Caco-2 (cell line): ENCODE measurements around the gene NCF2. TPM values are rescaled to one million over a fixed set of nuclear protein-coding genes. Genes with fewer than 3 reads are reported as not detected.
"Not testable (repeated sequence)": the region's sequence is repeated elsewhere in the genome, so short reads cannot be mapped to it uniquely, and the experiment has no call there.

ENCODE experiments used
- BruUV-seq: library from RNA; stranded (reverse); fragments of 400-500 nt; replicated peaks from 2 replicates; lab custom pipeline; 2021; lab: Mats Ljungman, UMichigan
- CTCF ChIA-PET: fragments of 300-600 bp; sonication (Branson Sonifier 250); formaldehyde crosslinking; loops from one replicate; lab custom pipeline; 2022; ENCODE audit warnings: antibody characterized with exemption; lab: Charles Lee
- POLR2A ChIA-PET: fragments of 300-600 bp; sonication (Branson Sonifier 250); formaldehyde crosslinking; loops from one replicate; lab custom pipeline; 2022; ENCODE audit warnings: antibody characterized with exemption; lab: Charles Lee
- DNase-seq, 2 experiments: peaks; one replicate each; pipeline versions ENCODE4 v3.0.0 to v3.0.0-alpha.2; 2020 to 2022
- H3K27me3 ChIP-seq: replicated peaks from 2 replicates; pipeline ENCODE4 v1.6.0; 2011; ENCODE audit warnings: low read length; ENCODE audit not compliant: control insufficient read depth, insufficient read depth
- H3K36me3 ChIP-seq: 2 replicates; pipeline ENCODE4 v1.5.1; 2011; ENCODE audit warnings: low read length; ENCODE audit not compliant: control insufficient read depth, insufficient read depth
- H3K4me1 ChIP-seq: fragments of 250-450 bp; sonication (Bioruptor Pico); 2 replicates; pipeline ENCODE4 v1.5.1; 2020; ENCODE audit warnings: mild to moderate bottlenecking
- H3K4me3 ChIP-seq: 2 replicates; pipeline ENCODE4 v1.5.1; 2011; ENCODE audit warnings: low read depth, mild to moderate bottlenecking, control low read depth, low read length
- H3K9me3 ChIP-seq: fragments of 250-450 bp; sonication (Bioruptor Pico); 2 replicates; pipeline ENCODE4 v1.5.1; 2020; ENCODE audit warnings: mild to moderate bottlenecking, moderate library complexity
- H3K27ac Mint-ChIP-seq: one replicate; pipeline ENCODE4 v1.8.0; 2022; ENCODE audit warnings: mixed read lengths; ENCODE audit not compliant: unreplicated experiment
- H3K27me3 Mint-ChIP-seq: one replicate; pipeline ENCODE4 v1.8.0; 2022; ENCODE audit warnings: mixed read lengths; ENCODE audit not compliant: insufficient read depth, unreplicated experiment
- H3K36me3 Mint-ChIP-seq: one replicate; pipeline ENCODE4 v1.8.0; 2022; ENCODE audit warnings: mild to moderate bottlenecking, mixed read lengths; ENCODE audit not compliant: insufficient read depth, unreplicated experiment
- H3K4me1 Mint-ChIP-seq: one replicate; pipeline ENCODE4 v1.8.0; 2022; ENCODE audit warnings: low read depth, mixed read lengths; ENCODE audit not compliant: unreplicated experiment
- H3K4me3 Mint-ChIP-seq: one replicate; pipeline ENCODE4 v1.8.0; 2022; ENCODE audit warnings: mild to moderate bottlenecking, moderate library complexity, mixed read lengths; ENCODE audit not compliant: unreplicated experiment
- H3K9me3 Mint-ChIP-seq: one replicate; pipeline ENCODE4 v1.8.0; 2022; ENCODE audit warnings: mixed read lengths; ENCODE audit not compliant: unreplicated experiment
- CTCF ChIP-seq, 2 experiments: fragments of 200-600 bp in 1 of 2; IDR thresholded peaks; 1 replicate in 1 of 2; 2 replicates in 1 of 2; pipeline versions ENCODE4 v1.5.1 to v1.8.0; 2011 to 2022; ENCODE audit warnings: antibody characterized with exemption in 1 of 2, control low read depth in 1 of 2, inconsistent platforms in 1 of 2, low read depth in 1 of 2, low read length in 1 of 2, mild to moderate bottlenecking in 1 of 2, moderate library complexity in 1 of 2; ENCODE audit not compliant: insufficient read depth in 1 of 2, severe bottlenecking in 1 of 2, unreplicated experiment in 1 of 2
- intact Hi-C: fragments of 100-400 bp; cut with micrococcal nuclease; formaldehyde crosslinking; loops from one replicate; pipeline ENCODE4 v1.10.0; 2022; ENCODE audit not compliant: unreplicated experiment
- total RNA-seq: library from RNA; stranded (reverse); gene quantifications from 2 replicates; pipeline ENCODE4 v1.2.3, GENCODE V29; 2022

Gene NCF2
- total RNA-seq, 1 experiment from 2014 or later: not detected

DNA sequence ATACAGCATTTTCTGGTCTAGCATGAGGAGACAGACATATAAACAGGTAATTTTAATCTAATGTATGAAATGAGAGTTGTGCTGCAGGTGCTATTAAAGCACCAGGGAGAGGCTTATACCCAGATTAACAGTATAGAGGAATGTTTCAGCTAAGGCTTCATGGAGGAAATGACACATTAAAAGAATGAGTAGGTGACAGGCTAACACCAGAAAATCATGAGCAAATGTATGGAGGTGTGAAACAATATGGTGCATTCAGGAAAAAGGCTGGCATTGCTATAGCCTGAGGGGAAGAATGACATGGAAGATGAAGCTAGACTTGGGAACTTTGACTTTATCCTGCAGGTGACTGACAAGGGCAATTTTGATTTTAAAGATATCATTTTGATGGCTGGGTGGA lies 38.3 kb upstream of the NCF2 start:
- H3K27me3 ChIP-seq: no peaks in the 10 kb centered on the region
- H3K27ac Mint-ChIP-seq: no peak overlapping the region
- no peak for TF ChIP-seq CTCF (IDR thresholded peaks at IDR 0.05; ENCODE audit: insufficient read depth in 1 of 2, low read depth in 1 of 2, low read length in 1 of 2, severe bottlenecking in 1 of 2, unreplicated experiment in 1 of 2)
- no peak overlapping the region for H3K4me3 Mint-ChIP-seq
- DNase-seq: no peak
- H3K9me3 Mint-ChIP-seq: no peaks in the 10 kb centered on the region
- peaks cover 10% of the 10 kb centered on the region for H3K4me1 ChIP-seq
- peaks cover 12% of the 10 kb centered on the region for H3K4me1 Mint-ChIP-seq
- no TSS peak for BruUV-seq
- CTCF ChIA-PET: interaction anchor here (0.6 kb wide), 1 partner anchor 537 kb away, joined by 3 read pairs; no protein-coding TSS in a partner anchor
- intact Hi-C loops: no loop called here
- POLR2A ChIA-PET: no interaction called here
- H3K9me3 ChIP-seq: no peaks in the 10 kb centered on the region
- H3K27me3 Mint-ChIP-seq: no peaks in the 10 kb centered on the region
- H3K36me3 Mint-ChIP-seq: peaks cover 53% of the 10 kb centered on the region
- H3K4me3 ChIP-seq: no peak overlapping the region
- H3K36me3 ChIP-seq: no peaks in the 10 kb centered on the region; the same call in 1 of the 2 replicates

DNA sequence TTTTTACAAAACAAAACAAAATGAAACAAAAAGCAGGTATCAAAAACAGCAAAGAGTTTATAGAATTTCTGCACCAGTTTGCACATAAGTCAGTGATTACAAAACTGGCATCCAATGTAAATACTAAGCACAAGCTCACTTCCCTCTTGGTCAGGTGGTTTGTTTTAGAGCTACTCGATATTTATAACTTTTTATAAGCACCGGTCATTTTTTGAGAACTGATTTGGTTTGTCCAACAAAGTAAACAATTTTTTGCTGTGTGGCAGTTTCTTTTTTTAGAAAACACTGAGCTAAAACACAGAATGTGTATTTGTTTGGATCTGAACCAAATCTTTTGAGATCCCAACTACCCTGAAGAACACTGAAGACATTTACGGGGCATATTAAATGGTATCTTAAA lies 36.0 kb upstream of the NCF2 start:
- H3K27me3 ChIP-seq, H3K9me3 ChIP-seq, POLR2A ChIA-PET, H3K9me3 Mint-ChIP-seq, H3K27me3 Mint-ChIP-seq, intact Hi-C loops, BruUV-seq, H3K4me3 Mint-ChIP-seq, H3K27ac Mint-ChIP-seq, H3K4me3 ChIP-seq, H3K36me3 ChIP-seq, DNase-seq: not testable (repeated sequence)
- peaks cover 16% of the 10 kb centered on the region for H3K4me1 ChIP-seq
- CTCF ChIA-PET: interaction anchor here (2.2 kb wide), 1 partner anchor 59 kb away, joined by 6 read pairs; no protein-coding TSS in a partner anchor
- H3K36me3 Mint-ChIP-seq: peaks cover 55% of the 10 kb centered on the region
- peaks cover 12% of the 10 kb centered on the region for H3K4me1 Mint-ChIP-seq

- TF ChIP-seq CTCF (IDR thresholded peaks at IDR 0.05; ENCODE audit: insufficient read depth in 1 of 2, low read depth in 1 of 2, low read length in 1 of 2, severe bottlenecking in 1 of 2, unreplicated experiment in 1 of 2): peak; percentile 71 to 78
- H3K27me3 ChIP-seq: no peaks in the 10 kb centered on the region
- peaks cover 27% of the 10 kb centered on the region for H3K36me3 Mint-ChIP-seq
- H3K9me3 Mint-ChIP-seq: no peaks in the 10 kb centered on the region
- no peak overlapping the region for H3K4me3 Mint-ChIP-seq
- BruUV-seq: no TSS peak
- H3K9me3 ChIP-seq: no peaks in the 10 kb centered on the region
- ChIA-PET CTCF (interaction anchor here (1.0 kb wide), 2 partner anchors 11 to 14 kb away, joined by 3 to 5 read pairs; no protein-coding TSS in a partner anchor), POLR2A (no interaction called here)
- intact Hi-C loops: loop anchor here (1.0 to 2.0 kb wide), 4 partner anchors 14 to 342 kb away; no protein-coding TSS in a partner anchor
- no peak overlapping the region for H3K27ac Mint-ChIP-seq
- peaks cover 19% of the 10 kb centered on the region for H3K4me1 ChIP-seq
- H3K4me1 Mint-ChIP-seq: peaks cover 9% of the 10 kb centered on the region
- H3K4me3 ChIP-seq: no peak overlapping the region
- DNase-seq: peak; percentile 65 to 70
- H3K36me3 ChIP-seq: no peaks in the 10 kb centered on the region; the same call in 1 of the 2 replicates
- no peaks in the 10 kb centered on the region for H3K27me3 Mint-ChIP-seq
Observed at GRCh38 chr1:183622884-183623785, 32.9 kb upstream of the NCF2 start.
